GM12878 (cell line): ENCODE measurements around the gene FGD3. TPM values are rescaled to one million over a fixed set of nuclear protein-coding genes. Genes with fewer than 3 reads are reported as not detected.

Experiments used
- ATAC-seq: fragments of 200-7000 bp; cut with Tn5 transposase; 3 replicates; pipeline ENCODE4 v1.9.1; 2020; ENCODE audit warnings: mild to moderate bottlenecking, moderate library complexity
- BruUV-seq: library from RNA; stranded (reverse); fragments of 400-500 nt; replicated peaks from 2 replicates; lab custom pipeline; 2021; lab: Mats Ljungman, UMichigan
- CTCF ChIA-PET: fragments of 300-600 bp; sonication (Branson Sonifier 250); formaldehyde crosslinking; extraction: SDS; loops from one replicate; lab custom pipeline; 2021; ENCODE audit warnings: inconsistent platforms; lab: Yijun Ruan, JAX
- POLR2A ChIA-PET: fragments of 350-600 bp; formaldehyde crosslinking; extraction: SDS; loops from one replicate; lab custom pipeline; 2021; ENCODE audit warnings: inconsistent platforms; lab: Charles Lee
- RAD21 ChIA-PET: fragments of 300-600 bp; sonication (Branson Sonifier 250); formaldehyde crosslinking; loops from one replicate; lab custom pipeline; 2023; ENCODE audit warnings: antibody characterized with exemption; ENCODE audit not compliant: unreplicated experiment; lab: Charles Lee
- SMC1A ChIA-PET: fragments of 300-600 bp; sonication (Branson Sonifier 250); formaldehyde crosslinking; loops from one replicate; lab custom pipeline; 2023; ENCODE audit not compliant: unreplicated experiment, uncharacterized antibody; lab: Charles Lee
- DNase-seq: peaks from one replicate; pipeline ENCODE4 v3.0.0-alpha.2; 2011; ENCODE audit warnings: low read depth, low spot score
- FAIRE-seq: peaks from 3 replicates; lab custom pipeline; 2011; peaks lifted over from hg19 to GRCh38; lab: Jason Lieb, UNC
- H2AFZ ChIP-seq: 2 replicates; pipeline ENCODE4 v1.6.0; 2011; ENCODE audit warnings: low read depth, low read length, control low read depth; ENCODE audit not compliant: control insufficient read depth
- H3K27ac ChIP-seq: 2 replicates; pipeline ENCODE4 v1.5.1; 2011; ENCODE audit warnings: control low read depth; ENCODE audit not compliant: control insufficient read depth, insufficient read depth
- H3K27me3 ChIP-seq, 2 experiments: replicated peaks in 1 of 2; 2 replicates each; pipeline versions ENCODE4 v1.6.0 to v1.6.1; 2011; ENCODE audit warnings: low read length in 1 of 2; ENCODE audit not compliant: control insufficient read depth in 2 of 2, insufficient read depth in 2 of 2
- H3K36me3 ChIP-seq, 2 experiments: 2 replicates each; pipeline ENCODE4 v1.5.1; 2011; ENCODE audit warnings: low read length in 1 of 2; ENCODE audit not compliant: control insufficient read depth in 2 of 2, insufficient read depth in 2 of 2
- H3K4me1 ChIP-seq: 2 replicates; pipeline ENCODE4 v1.6.1; 2011; ENCODE audit warnings: mild to moderate bottlenecking, low read length, moderate library complexity, mixed read lengths; ENCODE audit not compliant: control insufficient read depth, insufficient read depth
- H3K4me2 ChIP-seq: 2 replicates; pipeline ENCODE4 v1.6.0; 2011; ENCODE audit warnings: control low read depth; ENCODE audit not compliant: control insufficient read depth, insufficient read depth
- H3K4me3 ChIP-seq: fragments of 200-600 bp; sonication (generic); 2 replicates; pipeline ENCODE4 v1.5.1; 2016
- H3K79me2 ChIP-seq: 2 replicates; pipeline ENCODE4 v1.6.0; 2011; ENCODE audit warnings: low read length; ENCODE audit not compliant: control insufficient read depth, insufficient read depth
- H3K9ac ChIP-seq: 2 replicates; pipeline ENCODE4 v1.8.0; 2011; ENCODE audit warnings: low read length, control low read depth, mixed read lengths; ENCODE audit not compliant: control insufficient read depth, insufficient read depth
- H3K9me3 ChIP-seq: replicated peaks from 3 replicates; pipeline ENCODE4 v1.5.1; 2011; ENCODE audit warnings: mild to moderate bottlenecking, low read length; ENCODE audit not compliant: control insufficient read depth, insufficient read depth
- H4K20me1 ChIP-seq: 2 replicates; pipeline ENCODE4 v1.6.0; 2011; ENCODE audit not compliant: control insufficient read depth, insufficient read depth
- CHD4 ChIP-seq: fragments of 200-600 bp; sonication (generic); IDR thresholded peaks from 2 replicates; pipeline ENCODE4 v1.6.1; 2016; ENCODE audit warnings: mild to moderate bottlenecking
- CTCF ChIP-seq, 3 experiments: IDR thresholded peaks in 2 of 3; conservative IDR thresholded peaks in 1 of 3; 2 replicates each; pipeline ENCODE4 v1.5.1; 2011; ENCODE audit warnings: low read depth in 3 of 3, low read length in 3 of 3, mild to moderate bottlenecking in 3 of 3, control low read depth in 2 of 3, moderate library complexity in 2 of 3, inconsistent platforms in 1 of 3, mixed read lengths in 1 of 3; ENCODE audit not compliant: control insufficient read depth in 2 of 3, insufficient read depth in 1 of 3; ENCODE audit errors: extremely low read depth in 1 of 3
- EGR1 ChIP-seq, 2 experiments: IDR thresholded peaks; 1 replicate in 1 of 2; 2 replicates in 1 of 2; pipeline ENCODE4 v1.6.1; 2011 to 2012; ENCODE audit warnings: low read depth in 2 of 2, low read length in 2 of 2, borderline replicate concordance in 1 of 2, mild to moderate bottlenecking in 1 of 2, moderate library complexity in 1 of 2
- NBN ChIP-seq: fragments of 450-650 bp; IDR thresholded peaks from 2 replicates; pipeline ENCODE4 v1.6.1; 2016
- NFXL1 ChIP-seq: fragments of 450-650 bp; IDR thresholded peaks from 2 replicates; pipeline ENCODE4 v1.6.1; 2017; ENCODE audit warnings: antibody characterized with exemption, mild to moderate bottlenecking, borderline replicate concordance
- NFYA ChIP-seq: IDR thresholded peaks from 2 replicates; pipeline ENCODE4 v1.6.1; 2011; ENCODE audit warnings: low read depth, mild to moderate bottlenecking, low read length, improper control_type of control experiment, borderline replicate concordance
- NKRF ChIP-seq: fragments of 450-650 bp; conservative IDR thresholded peaks from 2 replicates; pipeline ENCODE4 v1.6.1; 2017; ENCODE audit warnings: mild to moderate bottlenecking, moderate library complexity
- NR2C2 ChIP-seq: IDR thresholded peaks from 2 replicates; pipeline ENCODE4 v1.6.1; 2011; ENCODE audit warnings: borderline replicate concordance, low read depth; ENCODE audit not compliant: control insufficient read depth, insufficient read length
- POLR2AphosphoS2 ChIP-seq: IDR thresholded peaks from 2 replicates; pipeline ENCODE4 v1.6.1; 2011; ENCODE audit warnings: low read depth, mild to moderate bottlenecking, low read length, improper control_type of control experiment, moderate library complexity
- RB1 ChIP-seq: fragments of 450-650 bp; formaldehyde crosslinking; IDR thresholded peaks from 2 replicates; pipeline ENCODE4 v1.6.1; 2017; ENCODE audit warnings: mild to moderate bottlenecking, borderline replicate concordance
- SRF ChIP-seq, 2 experiments: IDR thresholded peaks; 2 replicates each; pipeline ENCODE4 v1.6.1; 2011; ENCODE audit warnings: low read depth in 2 of 2, low read length in 2 of 2, mild to moderate bottlenecking in 1 of 2, moderate library complexity in 1 of 2
- ZNF622 ChIP-seq: fragments of 450-650 bp; IDR thresholded peaks from 2 replicates; pipeline ENCODE4 v1.6.1; 2017; ENCODE audit warnings: mild to moderate bottlenecking, inconsistent platforms
- WGBS: methylation state at CpG from one replicate; pipeline ENCODE4 v1.1.6; 2016; ENCODE audit warnings: low lambda C conversion rate; ENCODE audit not compliant: insufficient replicate concordance, insufficient coverage; ENCODE audit errors: missing lambda C conversion rate; 5-methylcytosine and 5-hydroxymethylcytosine counted together
- in situ Hi-C: fragments of 300-500 bp; cut with MboI; formaldehyde crosslinking; loops from 9 replicates; pipeline ENCODE4 v1.14.3; 2018; ENCODE audit warnings: mixed read lengths
- intact Hi-C: fragments of 100-400 bp; cut with micrococcal nuclease; formaldehyde crosslinking; loops from one replicate; pipeline ENCODE4 v1.14.2; 2022; ENCODE audit not compliant: unreplicated experiment
- polyA plus RNA-seq, 11 experiments: library from polyadenylated mRNA; depleted of rRNA in 4 of 11; unstranded in 6 of 11; stranded (reverse) in 5 of 11; fragments of >200 nt; fragmentation: Nextera tagmentation in 4 of 11; fragmentation: Illumina TruSeq in 1 of 11; extraction: Ambion mirVana in 4 of 11; extraction: Trizol in 1 of 11; gene quantifications; 1 replicate in 1 of 11; 2 replicates in 10 of 11; pipeline versions ENCODE4 v1.2.1 to v1.2.3, GENCODE V29; 2011 to 2016; ENCODE audit warnings: inconsistent platforms in 2 of 11, missing spikeins in 2 of 11, low read depth in 1 of 11
- total RNA-seq, 4 experiments: library from RNA; depleted of rRNA in 3 of 4; stranded (reverse); fragments of >200 nt in 3 of 4; fragmentation: Illumina TruSeq in 1 of 4; extraction: Trizol in 1 of 4; gene quantifications; 2 replicates each; pipeline versions ENCODE4 v1.2.1 to v1.2.3, GENCODE V29; 2013 to 2021
- TF ChIP-seq, protein P1 (sequence below): fragments of 450-650 bp; IDR thresholded peaks from 2 replicates; pipeline ENCODE4 v1.6.1; 2016; ENCODE audit warnings: mild to moderate bottlenecking
- TF ChIP-seq, protein P2 (sequence below): IDR thresholded peaks from 2 replicates; pipeline ENCODE4 v1.6.1; 2011; ENCODE audit warnings: low read depth, low read length, improper control_type of control experiment, borderline replicate concordance

FGD3 gene
- total and polyA plus RNA-seq, 10 of the 15 experiments (the other 5 are each of a cell fraction or from before 2014, with no cell fraction given), result 0.26 to 18.1 (median 12.4) TPM

DNA sequence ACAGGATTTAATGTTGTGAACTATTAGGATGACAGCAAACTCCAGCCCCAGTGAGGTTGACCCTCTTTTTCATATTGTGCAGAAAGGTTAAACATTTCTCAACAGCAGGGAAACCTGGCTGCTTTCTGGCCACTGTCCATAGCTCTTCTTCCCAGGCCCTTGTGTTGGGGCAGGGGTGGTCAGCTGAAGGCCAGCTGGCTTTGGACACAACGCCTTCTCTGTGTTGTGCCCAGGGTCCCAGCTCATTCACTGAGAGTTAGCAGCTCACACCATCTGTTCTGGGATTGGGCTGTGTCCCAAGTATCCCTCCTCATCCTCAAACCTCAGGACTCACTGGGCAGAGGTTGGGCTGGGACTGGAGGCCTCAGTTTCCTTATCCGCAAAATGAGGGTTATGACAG lies 1.3 kb downstream of the FGD3 start (continued):
- TF ChIP-seq CTCF (IDR thresholded peaks at IDR 0.05 in 2 of 3, conservative IDR thresholded peaks at IDR 0.05 in 1 of 3; ENCODE audit: control insufficient read depth in 2 of 3, extremely low read depth in 1 of 3, insufficient read depth in 1 of 3, low read depth in 3 of 3, low read length in 3 of 3), result no peak

DNA sequence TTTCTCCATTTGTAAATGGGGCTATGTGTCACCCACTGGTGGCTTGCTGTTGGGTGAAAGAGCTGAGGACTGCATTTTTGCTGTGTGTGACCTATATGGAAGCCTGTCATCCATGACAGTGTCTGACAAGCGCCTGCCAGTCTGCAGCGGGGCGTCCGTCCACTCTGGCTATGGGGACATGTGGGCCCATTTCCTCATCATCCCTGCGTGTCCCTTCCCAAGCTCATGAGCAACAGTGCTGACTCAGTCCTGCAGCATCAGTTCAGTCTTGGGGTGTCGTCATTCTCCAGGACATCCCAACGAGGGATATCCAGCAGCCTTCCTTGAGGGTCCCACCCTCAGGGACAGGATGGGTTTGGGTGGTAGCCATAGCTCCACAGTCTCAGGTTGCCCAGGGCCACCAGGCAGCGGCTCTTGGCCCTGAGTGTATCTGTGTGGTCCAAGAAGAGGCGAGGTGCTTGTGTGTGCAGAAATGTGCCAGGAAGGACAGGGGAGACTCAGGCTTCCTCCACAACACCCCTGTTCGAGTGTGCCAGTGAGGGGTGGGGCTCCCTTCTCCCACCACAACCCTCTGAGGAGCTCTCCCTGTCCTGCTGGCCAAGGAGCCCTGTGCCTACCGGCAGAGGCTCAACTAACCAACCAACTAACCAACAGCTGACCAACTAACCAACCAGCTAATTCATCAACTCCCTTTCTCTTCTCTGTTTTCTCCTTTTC lies 2.1 kb downstream of the FGD3 start:
- ChIA-PET RAD21 (interaction anchor here (1.0 kb wide), 1 partner anchor 113 kb away, joined by 4 read pairs; no protein-coding TSS in a partner anchor), CTCF (interaction anchor here (0.6 kb wide), 1 partner anchor 54 kb away, joined by 3 read pairs; no protein-coding TSS in a partner anchor), POLR2A (interaction anchor here (1.4 kb wide), 1 partner anchor 54 kb away, joined by 3 read pairs; no protein-coding TSS in a partner anchor), SMC1A (interaction anchor here (1.2 kb wide), 1 partner anchor 52 kb away, joined by 3 read pairs; no protein-coding TSS in a partner anchor)
- DNase-seq, result no peak
- peaks cover 7% of the 10 kb centered on the region for H3K4me1 ChIP-seq
- no peak overlapping the region for H3K9ac ChIP-seq
- no peaks in the 10 kb centered on the region; the same call in 2 of the 3 replicates for H3K9me3 ChIP-seq
- TF ChIP-seq RB1, result no peak
- no peak for TF ChIP-seq POLR2AphosphoS2
- TF ChIP-seq, protein P1, sequence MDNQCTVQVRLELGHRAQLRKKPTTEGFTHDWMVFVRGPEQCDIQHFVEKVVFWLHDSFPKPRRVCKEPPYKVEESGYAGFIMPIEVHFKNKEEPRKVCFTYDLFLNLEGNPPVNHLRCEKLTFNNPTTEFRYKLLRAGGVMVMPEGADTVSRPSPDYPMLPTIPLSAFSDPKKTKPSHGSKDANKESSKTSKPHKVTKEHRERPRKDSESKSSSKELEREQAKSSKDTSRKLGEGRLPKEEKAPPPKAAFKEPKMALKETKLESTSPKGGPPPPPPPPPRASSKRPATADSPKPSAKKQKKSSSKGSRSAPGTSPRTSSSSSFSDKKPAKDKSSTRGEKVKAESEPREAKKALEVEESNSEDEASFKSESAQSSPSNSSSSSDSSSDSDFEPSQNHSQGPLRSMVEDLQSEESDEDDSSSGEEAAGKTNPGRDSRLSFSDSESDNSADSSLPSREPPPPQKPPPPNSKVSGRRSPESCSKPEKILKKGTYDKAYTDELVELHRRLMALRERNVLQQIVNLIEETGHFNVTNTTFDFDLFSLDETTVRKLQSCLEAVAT, result no peak
- TF ChIP-seq NKRF, result no peak
- TF ChIP-seq CHD4, result no peak
- TF ChIP-seq NFXL1, result no peak
- TF ChIP-seq, protein P2, sequence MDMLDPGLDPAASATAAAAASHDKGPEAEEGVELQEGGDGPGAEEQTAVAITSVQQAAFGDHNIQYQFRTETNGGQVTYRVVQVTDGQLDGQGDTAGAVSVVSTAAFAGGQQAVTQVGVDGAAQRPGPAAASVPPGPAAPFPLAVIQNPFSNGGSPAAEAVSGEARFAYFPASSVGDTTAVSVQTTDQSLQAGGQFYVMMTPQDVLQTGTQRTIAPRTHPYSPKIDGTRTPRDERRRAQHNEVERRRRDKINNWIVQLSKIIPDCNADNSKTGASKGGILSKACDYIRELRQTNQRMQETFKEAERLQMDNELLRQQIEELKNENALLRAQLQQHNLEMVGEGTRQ, result no peak
- TF ChIP-seq EGR1 (IDR thresholded peaks at IDR 0.05; ENCODE audit: borderline replicate concordance in 1 of 2, low read depth in 2 of 2, low read length in 2 of 2), result no peak
- no peak for TF ChIP-seq NFYA
- TF ChIP-seq NR2C2, result no peak
- TF ChIP-seq SRF (IDR thresholded peaks at IDR 0.05; ENCODE audit: low read depth in 2 of 2, low read length in 2 of 2), result no peak
- no peak for TF ChIP-seq ZNF622
- TF ChIP-seq NBN, result no peak
- no peak overlapping the region for H2AFZ ChIP-seq
- no peak overlapping the region for H3K4me3 ChIP-seq
- WGBS, result 39% methylated on average over 10 of the region's 11 CpGs
- H3K79me2 ChIP-seq, result no peaks in the 10 kb centered on the region
- no peak overlapping the region for H3K27ac ChIP-seq
- FAIRE-seq, result no peak
- H3K4me2 ChIP-seq, result no peak overlapping the region
- no TSS peak for BruUV-seq
- H3K27me3 ChIP-seq, result peaks cover 11 to 16% of the 10 kb centered on the region in 2 experiments
- no peaks in the 10 kb centered on the region for H4K20me1 ChIP-seq
- no peaks in the 10 kb centered on the region for H3K36me3 ChIP-seq
- in situ Hi-C loops, result no loop called here
- ATAC-seq, result no peak
- intact Hi-C loops, result no loop called here
